GM10266 (cell line): ENCODE data around the gene MDM4.
A peak's percentile ranks its signal among the peaks of the same experiment; 100 is the strongest.

Source experiments
- DNase-seq: peaks from one replicate; pipeline ENCODE4 v3.0.0; 2012; ENCODE audit errors: extremely low spot score
- TF ChIP-seq, protein P1 (sequence below): IDR thresholded peaks from 2 replicates; pipeline ENCODE4 v1.5.1; 2012; ENCODE audit warnings: mild to moderate bottlenecking, low read depth; ENCODE audit not compliant: control insufficient read depth, insufficient read depth; ENCODE audit errors: missing control alignments

Gene MDM4

DNA sequence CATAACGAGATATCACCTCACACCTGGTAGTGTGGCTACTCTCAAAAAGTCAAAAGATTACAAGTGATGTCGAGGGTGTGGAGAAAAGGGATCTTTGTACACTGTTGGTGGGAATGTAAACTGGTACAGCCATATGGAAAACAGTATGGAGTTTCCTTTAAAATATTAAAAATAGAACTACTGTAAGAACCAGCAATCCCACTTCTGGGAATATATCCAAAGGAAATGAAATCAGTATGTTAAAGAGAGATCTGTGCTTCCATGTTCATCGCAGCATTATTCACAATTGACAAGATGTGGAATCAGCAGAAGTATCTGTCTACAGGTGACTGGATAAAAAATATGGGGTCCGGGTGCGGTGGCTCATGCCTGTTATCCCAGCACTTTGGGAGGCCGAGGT is 14.0 kb upstream of the MDM4 start:
- no peak for DNase-seq
- TF ChIP-seq, protein P1, sequence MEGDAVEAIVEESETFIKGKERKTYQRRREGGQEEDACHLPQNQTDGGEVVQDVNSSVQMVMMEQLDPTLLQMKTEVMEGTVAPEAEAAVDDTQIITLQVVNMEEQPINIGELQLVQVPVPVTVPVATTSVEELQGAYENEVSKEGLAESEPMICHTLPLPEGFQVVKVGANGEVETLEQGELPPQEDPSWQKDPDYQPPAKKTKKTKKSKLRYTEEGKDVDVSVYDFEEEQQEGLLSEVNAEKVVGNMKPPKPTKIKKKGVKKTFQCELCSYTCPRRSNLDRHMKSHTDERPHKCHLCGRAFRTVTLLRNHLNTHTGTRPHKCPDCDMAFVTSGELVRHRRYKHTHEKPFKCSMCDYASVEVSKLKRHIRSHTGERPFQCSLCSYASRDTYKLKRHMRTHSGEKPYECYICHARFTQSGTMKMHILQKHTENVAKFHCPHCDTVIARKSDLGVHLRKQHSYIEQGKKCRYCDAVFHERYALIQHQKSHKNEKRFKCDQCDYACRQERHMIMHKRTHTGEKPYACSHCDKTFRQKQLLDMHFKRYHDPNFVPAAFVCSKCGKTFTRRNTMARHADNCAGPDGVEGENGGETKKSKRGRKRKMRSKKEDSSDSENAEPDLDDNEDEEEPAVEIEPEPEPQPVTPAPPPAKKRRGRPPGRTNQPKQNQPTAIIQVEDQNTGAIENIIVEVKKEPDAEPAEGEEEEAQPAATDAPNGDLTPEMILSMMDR, result no peak

DNA sequence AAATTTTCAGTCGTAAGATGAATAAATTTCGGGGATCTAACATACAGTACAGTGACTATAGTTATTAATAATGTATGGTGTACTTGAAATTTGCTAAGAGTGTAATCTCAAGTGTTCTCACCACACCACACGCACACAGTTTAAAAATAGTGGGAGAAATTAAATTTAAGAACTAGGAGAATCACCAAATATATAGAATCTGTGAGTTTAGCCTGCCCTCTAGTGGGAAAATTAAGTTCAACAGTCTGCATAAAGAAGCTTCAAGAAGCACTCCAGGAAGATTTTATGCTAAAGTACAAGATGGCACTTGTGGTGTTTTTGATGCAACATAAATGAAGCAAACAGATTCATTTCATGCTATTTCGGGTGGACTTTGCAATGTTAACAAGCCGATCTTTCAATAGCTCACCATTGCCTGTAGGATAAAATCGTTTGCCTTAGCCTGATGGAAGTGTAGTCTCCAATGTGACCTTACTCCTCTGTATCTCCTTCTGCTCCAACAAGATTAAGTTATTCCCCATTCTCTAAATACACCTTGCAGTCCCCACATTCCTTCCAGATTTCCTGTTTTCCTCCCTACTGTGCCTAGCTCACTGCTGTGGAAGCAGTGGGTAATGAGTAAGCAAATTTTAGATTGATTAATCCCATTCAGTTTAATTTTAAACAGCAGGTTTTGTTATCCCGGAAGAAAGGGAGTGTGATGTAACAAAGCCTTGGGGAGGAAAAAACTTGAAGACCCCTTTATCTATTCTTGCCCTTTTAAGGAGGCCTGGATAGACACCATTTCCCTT is 12.9 kb upstream of the MDM4 start:
- TF ChIP-seq, protein P1, result peak; percentile 76
- no peak for DNase-seq

DNA sequence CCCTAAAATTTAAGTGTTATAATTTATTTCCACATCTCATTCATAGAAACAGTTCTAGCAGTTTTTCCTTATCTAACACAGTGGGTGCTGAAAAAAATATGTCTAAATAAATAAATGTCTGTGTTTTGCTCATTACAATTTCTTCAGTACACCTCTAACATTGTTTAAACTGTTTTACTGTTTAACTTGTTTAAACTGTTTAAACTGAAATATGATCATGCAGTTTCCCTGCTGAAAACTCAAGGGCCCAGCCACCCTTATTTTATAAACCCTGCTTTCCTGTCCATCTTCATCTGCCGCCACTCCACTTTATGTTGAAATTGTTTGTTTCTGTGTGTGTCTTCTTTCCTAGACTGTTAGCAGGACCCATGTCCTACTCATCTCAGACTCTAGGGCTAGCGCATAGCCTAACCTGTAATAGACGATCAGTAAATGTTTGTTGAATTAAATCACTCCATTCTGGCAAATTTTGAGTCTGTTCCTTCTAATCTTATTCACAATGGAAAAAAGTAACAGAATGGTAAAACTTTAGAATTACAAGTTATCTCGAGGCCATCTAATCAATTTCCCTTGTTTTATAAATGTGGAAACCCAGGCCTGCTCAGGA is 12.2 kb upstream of the MDM4 start:
- DNase-seq, result no peak
- TF ChIP-seq, protein P1, result no peak

DNA sequence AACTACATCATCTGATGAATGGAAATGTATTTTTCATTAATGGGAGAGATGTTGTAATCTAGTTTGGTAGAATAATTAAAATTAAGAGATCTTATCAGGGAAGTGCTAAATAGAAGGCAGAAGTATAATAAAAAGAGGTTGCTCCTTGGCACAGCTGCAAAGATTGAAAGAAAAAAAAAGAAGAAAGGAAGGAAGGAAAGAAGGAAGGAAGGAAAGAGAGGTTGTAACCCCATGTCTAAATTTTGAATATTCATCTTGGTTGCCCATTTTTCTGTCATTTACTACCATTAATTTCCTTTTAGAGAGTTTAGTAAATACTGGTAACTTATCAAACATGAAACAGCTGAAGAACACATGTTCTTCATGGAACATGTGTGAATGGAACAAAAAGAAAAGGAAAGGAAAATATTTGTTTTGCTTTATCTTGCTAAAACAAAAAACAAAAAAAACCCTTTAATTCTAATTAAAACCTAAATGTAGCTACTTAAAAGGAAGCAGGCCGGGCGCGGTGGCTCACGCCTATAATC is 10.5 kb upstream of the MDM4 start:
- TF ChIP-seq, protein P1, result no peak
- DNase-seq, result no peak

DNA sequence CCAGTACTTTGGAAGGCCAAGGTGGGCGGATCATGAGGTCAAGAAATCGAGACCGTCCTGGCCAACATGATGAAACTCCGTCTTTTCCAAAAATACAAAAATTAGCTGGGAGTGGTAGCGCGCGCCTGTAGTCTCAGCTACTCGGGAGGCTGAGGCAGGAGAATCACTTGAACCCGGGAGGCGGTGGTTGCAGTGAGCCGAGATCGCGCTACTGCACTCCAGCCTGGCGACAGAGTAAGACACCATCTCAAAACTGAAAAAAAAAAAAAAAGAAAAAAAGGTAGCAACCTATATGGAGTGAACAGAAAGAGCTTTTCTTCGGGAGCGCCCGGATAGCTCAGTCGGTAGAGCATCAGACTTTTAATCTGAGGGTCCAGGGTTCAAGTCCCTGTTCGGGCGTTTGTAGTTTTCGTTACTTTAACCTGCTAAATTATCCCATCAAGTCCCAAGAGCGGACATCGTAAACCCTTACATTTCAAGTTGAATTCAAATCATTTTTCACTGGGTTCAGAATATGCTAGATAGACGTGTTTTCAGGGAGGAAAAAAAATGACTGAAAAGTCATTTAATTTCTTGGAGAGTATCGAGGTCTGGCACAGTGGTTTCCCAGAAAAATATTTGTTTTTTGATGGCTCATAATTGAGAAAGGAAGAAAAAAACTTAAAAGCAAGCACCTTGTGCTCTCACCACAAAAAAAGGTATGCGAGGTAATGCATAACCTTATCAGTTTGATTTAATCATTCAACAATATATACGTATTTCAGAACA is 9.8 kb upstream of the MDM4 start:
- no peak for DNase-seq
- TF ChIP-seq, protein P1, result no peak

DNA sequence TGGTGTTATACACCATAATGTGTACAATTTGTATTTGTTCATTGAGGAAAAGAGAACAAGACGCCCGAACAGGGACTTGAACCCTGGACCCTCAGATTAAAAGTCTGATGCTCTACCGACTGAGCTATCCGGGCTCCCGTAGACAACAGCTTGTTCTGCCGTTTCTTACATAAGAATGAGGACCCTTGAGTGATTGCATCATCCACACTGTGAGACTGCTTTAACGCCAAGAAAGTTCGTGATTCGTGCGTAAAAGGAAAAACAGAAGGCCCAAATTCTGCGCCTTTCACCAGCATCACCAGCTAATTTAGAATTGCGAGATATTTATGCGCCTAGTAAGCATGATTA is 9.3 kb upstream of the MDM4 start:
- DNase-seq, result peak; percentile 49
- TF ChIP-seq, protein P1, result no peak
